H9 (cell line): ENCODE results near the gene GAS6. TPM values are rescaled to one million over a fixed set of nuclear protein-coding genes. Genes with fewer than 3 reads are reported as not detected.

Experiments
- DNase-seq: peaks from one replicate; pipeline ENCODE4 v3.0.0-alpha.2; 2017
- H2AFZ ChIP-seq: one replicate; pipeline ENCODE4 v1.6.1; 2013; ENCODE audit warnings: mild to moderate bottlenecking, low read length, control low read depth, moderate library complexity
- H2AK5ac ChIP-seq: 2 replicates; pipeline ENCODE4 v1.6.1; 2013; ENCODE audit warnings: low read length, control low read depth, mixed read lengths; ENCODE audit not compliant: insufficient read length
- H2BK120ac ChIP-seq: one replicate; pipeline ENCODE4 v1.6.1; 2013; ENCODE audit warnings: low read depth, mild to moderate bottlenecking, low read length, control low read depth, inconsistent platforms; ENCODE audit not compliant: poor library complexity, severe bottlenecking
- H2BK12ac ChIP-seq: 2 replicates; pipeline ENCODE4 v1.6.1; 2013; ENCODE audit warnings: low read length, control low read depth, mixed read lengths, low read depth; ENCODE audit not compliant: insufficient read length
- H2BK15ac ChIP-seq: 2 replicates; pipeline ENCODE4 v1.6.1; 2013; ENCODE audit warnings: low read depth, low read length, control low read depth
- H2BK20ac ChIP-seq: one replicate; pipeline ENCODE4 v1.6.1; 2013; ENCODE audit warnings: low read depth, mild to moderate bottlenecking, low read length, control low read depth, inconsistent platforms; ENCODE audit not compliant: poor library complexity, severe bottlenecking
- H2BK5ac ChIP-seq: 2 replicates; pipeline ENCODE4 v1.6.1; 2013; ENCODE audit warnings: low read length, control low read depth, mixed read lengths; ENCODE audit not compliant: insufficient read length
- H3K14ac ChIP-seq: 2 replicates; pipeline ENCODE4 v1.6.1; 2013; ENCODE audit warnings: low read length, control low read depth; ENCODE audit not compliant: insufficient read depth
- H3K18ac ChIP-seq: 2 replicates; pipeline ENCODE4 v1.6.1; 2013; ENCODE audit warnings: low read depth, mild to moderate bottlenecking, mixed read lengths, low read length, control low read depth; ENCODE audit not compliant: insufficient read length
- H3K23ac ChIP-seq: 2 replicates; pipeline ENCODE4 v1.6.1; 2013; ENCODE audit warnings: low read length, control low read depth, mixed read lengths, low read depth; ENCODE audit not compliant: insufficient read length
- H3K23me2 ChIP-seq: 2 replicates; pipeline ENCODE4 v1.6.1; 2013; ENCODE audit warnings: low read depth, mild to moderate bottlenecking, mixed read lengths, low read length, control low read depth; ENCODE audit not compliant: insufficient read length, poor library complexity, severe bottlenecking
- H3K27ac ChIP-seq: 2 replicates; pipeline ENCODE4 v1.5.1; 2013; ENCODE audit warnings: low read length, control low read depth, mixed read lengths, low read depth; ENCODE audit not compliant: insufficient read length
- H3K27me3 ChIP-seq: 2 replicates; pipeline ENCODE4 v1.6.1; 2013; ENCODE audit warnings: low read length, control low read depth, inconsistent platforms; ENCODE audit not compliant: insufficient read depth
- H3K4ac ChIP-seq: 2 replicates; pipeline ENCODE4 v1.6.1; 2013; ENCODE audit warnings: low read depth, mild to moderate bottlenecking, control low read depth, inconsistent platforms, low read length, moderate library complexity
- H3K4me1 ChIP-seq: 2 replicates; pipeline ENCODE4 v1.6.1; 2013; ENCODE audit warnings: low read length, control low read depth, inconsistent platforms; ENCODE audit not compliant: insufficient read depth
- H3K4me2 ChIP-seq: 2 replicates; pipeline ENCODE4 v1.6.1; 2013; ENCODE audit warnings: low read length, control low read depth, mixed read lengths; ENCODE audit not compliant: insufficient read length, insufficient read depth
- H3K56ac ChIP-seq: 2 replicates; pipeline ENCODE4 v1.6.1; 2013; ENCODE audit warnings: low read depth, mild to moderate bottlenecking, mixed read lengths, low read length, control low read depth; ENCODE audit not compliant: insufficient read length
- H3K79me1 ChIP-seq: 2 replicates; pipeline ENCODE4 v1.6.1; 2013; ENCODE audit warnings: low read depth, mild to moderate bottlenecking, moderate library complexity, low read length, control low read depth, inconsistent platforms; ENCODE audit not compliant: insufficient read depth, poor library complexity, severe bottlenecking
- H3K79me2 ChIP-seq: 2 replicates; pipeline ENCODE4 v1.6.1; 2013; ENCODE audit warnings: low read length, control low read depth, inconsistent platforms; ENCODE audit not compliant: insufficient read depth
- H3K9ac ChIP-seq: 2 replicates; pipeline ENCODE4 v1.6.1; 2013; ENCODE audit warnings: low read length, control low read depth, mixed read lengths; ENCODE audit not compliant: insufficient read length; ENCODE audit errors: extremely low read depth
- H3K9me3 ChIP-seq: one replicate; pipeline ENCODE4 v1.6.1; 2013; ENCODE audit warnings: low read depth, low read length, inconsistent platforms; ENCODE audit not compliant: control insufficient read depth
- H3T11ph ChIP-seq: one replicate; pipeline ENCODE4 v1.6.1; 2013; ENCODE audit warnings: mild to moderate bottlenecking, low read length, control low read depth, inconsistent platforms
- H4K20me1 ChIP-seq: one replicate; pipeline ENCODE4 v1.6.1; 2013; ENCODE audit not compliant: control insufficient read depth, insufficient read length, insufficient read depth
- H4K5ac ChIP-seq: 2 replicates; pipeline ENCODE4 v1.6.1; 2013; ENCODE audit warnings: low read depth, mild to moderate bottlenecking, mixed read lengths, low read length, control low read depth; ENCODE audit not compliant: insufficient read length
- H4K8ac ChIP-seq: replicated peaks from 2 replicates; pipeline ENCODE4 v1.6.1; 2013; ENCODE audit warnings: low read length, control low read depth, mixed read lengths, low read depth; ENCODE audit not compliant: insufficient read length
- H4K91ac ChIP-seq: 2 replicates; pipeline ENCODE4 v1.6.1; 2013; ENCODE audit warnings: low read depth, mild to moderate bottlenecking, moderate library complexity, mixed read lengths, low read length, control low read depth; ENCODE audit not compliant: insufficient read length
- H3K27ac Mint-ChIP-seq, 3 experiments: 2 replicates in 2 of 3; 3 replicates in 1 of 3; pipeline ENCODE4 v1.8.0; 2020 to 2021; ENCODE audit warnings: mixed read lengths in 3 of 3, mild to moderate bottlenecking in 1 of 3, moderate library complexity in 1 of 3
- H3K27me3 Mint-ChIP-seq: 2 replicates; pipeline ENCODE4 v1.8.0; 2021; ENCODE audit warnings: low read depth, mild to moderate bottlenecking, moderate library complexity, mixed read lengths
- H3K36me3 Mint-ChIP-seq, 3 experiments: 2 replicates in 2 of 3; 3 replicates in 1 of 3; pipeline ENCODE4 v1.8.0; 2020 to 2021; ENCODE audit warnings: low read depth in 3 of 3, mixed read lengths in 3 of 3; ENCODE audit not compliant: insufficient read depth in 1 of 3
- H3K4me1 Mint-ChIP-seq, 2 experiments: 2 replicates each; pipeline ENCODE4 v1.8.0; 2020; ENCODE audit warnings: mixed read lengths in 2 of 2
- H3K4me3 Mint-ChIP-seq, 2 experiments: 2 replicates in 1 of 2; 3 replicates in 1 of 2; pipeline ENCODE4 v1.8.0; 2020 to 2021; ENCODE audit warnings: mild to moderate bottlenecking in 2 of 2, mixed read lengths in 2 of 2, moderate library complexity in 1 of 2
- H3K9me3 Mint-ChIP-seq, 2 experiments: 2 replicates in 1 of 2; 3 replicates in 1 of 2; pipeline ENCODE4 v1.8.0; 2020; ENCODE audit warnings: mild to moderate bottlenecking in 2 of 2, mixed read lengths in 2 of 2, moderate library complexity in 1 of 2
- CTCF ChIP-seq: fragments of 200-600 bp; sonication (generic); conservative IDR thresholded peaks from 3 replicates; pipeline ENCODE4 v1.8.0; 2021; ENCODE audit warnings: antibody characterized with exemption, mild to moderate bottlenecking
- WGBS: extraction: QIAGEN DNeasy Blood & Tissue Kit; methylation state at CpG from one replicate; pipeline ENCODE4 v1.1.7; 2013; ENCODE audit warnings: missing lambda C conversion rate, low lambda C conversion rate, mixed read lengths; ENCODE audit not compliant: insufficient read length; ENCODE audit errors: extremely low coverage; 5-methylcytosine and 5-hydroxymethylcytosine counted together
- total RNA-seq: library from RNA; stranded (reverse); gene quantifications from 2 replicates; pipeline ENCODE4 v1.2.1, GENCODE V29; 2021

GAS6 gene
- total RNA-seq, 1 experiment from 2014 or later = 20.5 TPM

GRCh38 chr13:113785051-113786010 is 78.5 kb downstream of the GAS6 start:
- H3K79me1 ChIP-seq = no peaks in the 10 kb centered on the region
- WGBS = no CpG with 5 or more reads among the region's 19 CpGs
- no peaks in the 10 kb centered on the region for H3K79me2 ChIP-seq
- no peak overlapping the region for H2BK12ac ChIP-seq
- no peaks in the 10 kb centered on the region for H3K9me3 ChIP-seq
- H2BK20ac ChIP-seq = no peak overlapping the region
- H4K8ac ChIP-seq = no peak overlapping the region
- no peak overlapping the region for H3K4ac ChIP-seq
- no peak overlapping the region for H2AK5ac ChIP-seq
- Mint-ChIP-seq H3K4me3 (no peak overlapping the region), H3K4me1 (peaks cover 12 to 16% of the 10 kb centered on the region in 2 experiments), H3K27me3 (peaks cover 9% of the 10 kb centered on the region), H3K36me3 (peaks cover 2 to 10% (median 5%) of the 10 kb centered on the region in 3 experiments), H3K27ac (no peak overlapping the region), H3K9me3 (peaks cover 14% of the 10 kb centered on the region in 2 experiments)
- H3T11ph ChIP-seq = no peak overlapping the region
- no peak overlapping the region for H3K56ac ChIP-seq
- no peak overlapping the region for H2BK15ac ChIP-seq
- no peak overlapping the region for H2BK5ac ChIP-seq
- H3K23me2 ChIP-seq = no peaks in the 10 kb centered on the region
- H3K23ac ChIP-seq = no peak overlapping the region
- no peaks in the 10 kb centered on the region for H4K20me1 ChIP-seq
- no peak overlapping the region for H3K9ac ChIP-seq
- DNase-seq = no peak
- no peaks in the 10 kb centered on the region for H3K27me3 ChIP-seq
- H2BK120ac ChIP-seq = no peak overlapping the region
- no peak overlapping the region for H3K14ac ChIP-seq
- H2AFZ ChIP-seq = no peak overlapping the region
- no peak overlapping the region for H4K91ac ChIP-seq
- H3K27ac ChIP-seq = no peak overlapping the region
- H3K4me1 ChIP-seq = no peaks in the 10 kb centered on the region; the same call in 1 of the 2 replicates
- no peak for TF ChIP-seq CTCF
- no peak overlapping the region for H3K4me2 ChIP-seq
- no peak overlapping the region for H3K18ac ChIP-seq
- H4K5ac ChIP-seq = no peak overlapping the region
